HG03354 (cell line): ENCODE measurements around the gene PTMA.
"Not testable (repeated sequence)": the region's sequence is repeated elsewhere in the genome, so short reads cannot be mapped to it uniquely, and the experiment has no call there.

Experiments used
- ATAC-seq: cut with Tn5 transposase; IDR thresholded peaks from one replicate; pipeline ENCODE4 v1.9.1; 2021; ENCODE audit warnings: mild to moderate bottlenecking; ENCODE audit not compliant: unreplicated experiment, poor library complexity, severe bottlenecking

The PTMA gene

DNA sequence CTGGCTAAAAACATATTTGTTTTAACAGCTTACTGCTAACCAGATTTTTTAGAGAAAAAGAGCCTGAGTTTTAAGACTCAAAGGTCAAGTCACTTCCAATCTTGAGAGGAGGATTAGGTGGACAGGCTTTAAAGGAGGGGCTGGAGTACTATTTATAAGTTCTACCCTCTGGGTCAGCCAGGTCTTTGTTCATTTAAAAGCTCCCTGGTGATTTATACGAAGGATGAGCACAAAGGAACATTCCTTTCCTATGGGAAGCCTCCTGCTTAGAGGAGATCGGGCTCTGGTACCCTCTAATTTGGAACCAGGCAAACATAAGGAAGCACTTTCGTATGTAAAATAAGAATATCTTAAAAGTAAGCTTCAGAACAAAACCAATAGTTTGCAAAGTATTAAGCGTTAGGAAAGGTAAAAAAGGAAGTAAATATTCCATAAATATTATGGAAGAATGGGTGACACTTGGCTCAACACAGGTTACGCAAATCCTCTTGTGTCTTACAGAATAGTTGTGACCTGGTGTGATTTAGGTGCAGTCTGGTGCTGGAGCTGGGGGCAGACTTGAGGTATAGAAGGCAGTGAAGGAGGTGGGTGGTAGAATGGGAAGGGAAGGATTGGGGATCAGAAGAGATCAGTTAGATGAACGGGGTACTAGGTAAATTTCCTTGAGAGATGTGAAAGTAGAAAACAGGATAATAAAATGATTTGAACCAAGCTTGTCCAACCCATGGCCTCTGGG is 37.1 kb downstream of the PTMA start:
- ATAC-seq = no peak

DNA sequence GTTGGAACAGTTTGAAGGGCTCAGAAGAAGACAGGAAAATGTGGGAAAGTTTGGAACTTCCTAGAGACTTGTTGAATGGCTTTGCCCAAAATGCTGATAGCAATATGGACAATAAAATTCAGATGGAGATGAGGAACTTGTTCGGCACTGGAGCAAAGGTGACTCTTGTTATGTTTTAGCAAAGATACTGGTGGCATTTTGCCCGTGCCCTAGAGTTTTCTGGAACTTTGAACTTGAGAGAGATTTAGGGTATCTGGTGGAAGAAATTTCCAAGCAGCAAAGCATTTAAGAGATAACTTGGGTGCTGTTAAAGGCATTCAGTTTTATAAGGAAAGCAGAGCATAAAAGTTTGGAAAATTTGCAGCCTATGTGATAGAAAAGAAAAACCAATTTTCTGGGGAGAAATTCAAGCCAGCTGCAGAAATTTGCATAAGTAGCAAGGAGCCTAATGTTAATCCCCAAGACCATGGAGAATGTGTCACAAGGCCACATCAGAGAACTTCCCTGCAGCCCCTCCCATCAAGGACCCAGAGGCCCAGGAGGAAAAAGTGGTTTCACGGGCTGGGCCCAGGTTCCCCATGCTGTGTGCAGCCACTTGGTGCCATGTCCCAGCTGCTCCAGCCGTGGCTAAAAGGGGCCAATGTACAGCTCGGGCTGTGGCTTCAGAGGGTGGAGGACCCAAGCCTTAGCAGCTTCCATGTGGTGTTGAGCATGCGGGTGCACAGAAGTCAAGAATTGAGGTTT is 40.0 kb downstream of the PTMA start:
- ATAC-seq = not testable (repeated sequence)

DNA sequence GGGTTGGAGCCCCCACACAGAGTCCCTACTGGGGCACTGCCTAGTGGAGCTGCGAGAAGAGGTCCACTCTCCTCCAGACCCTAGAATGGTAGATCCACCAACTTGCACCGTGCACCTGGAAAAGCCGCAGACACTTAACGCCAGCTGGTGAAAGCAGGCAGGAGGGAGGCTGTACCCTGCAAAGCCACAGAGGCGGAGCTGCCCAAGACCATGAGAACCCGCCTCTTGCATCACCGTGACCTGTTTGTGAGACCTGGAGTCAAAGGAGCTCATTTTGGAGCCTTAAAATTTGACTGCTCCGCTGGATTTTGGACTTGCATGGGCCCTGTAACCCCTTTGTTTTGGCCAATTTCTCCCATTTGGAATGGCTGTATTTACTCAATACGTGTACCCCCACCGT is 40.7 kb downstream of the PTMA start:
- ATAC-seq = not testable (repeated sequence)

DNA sequence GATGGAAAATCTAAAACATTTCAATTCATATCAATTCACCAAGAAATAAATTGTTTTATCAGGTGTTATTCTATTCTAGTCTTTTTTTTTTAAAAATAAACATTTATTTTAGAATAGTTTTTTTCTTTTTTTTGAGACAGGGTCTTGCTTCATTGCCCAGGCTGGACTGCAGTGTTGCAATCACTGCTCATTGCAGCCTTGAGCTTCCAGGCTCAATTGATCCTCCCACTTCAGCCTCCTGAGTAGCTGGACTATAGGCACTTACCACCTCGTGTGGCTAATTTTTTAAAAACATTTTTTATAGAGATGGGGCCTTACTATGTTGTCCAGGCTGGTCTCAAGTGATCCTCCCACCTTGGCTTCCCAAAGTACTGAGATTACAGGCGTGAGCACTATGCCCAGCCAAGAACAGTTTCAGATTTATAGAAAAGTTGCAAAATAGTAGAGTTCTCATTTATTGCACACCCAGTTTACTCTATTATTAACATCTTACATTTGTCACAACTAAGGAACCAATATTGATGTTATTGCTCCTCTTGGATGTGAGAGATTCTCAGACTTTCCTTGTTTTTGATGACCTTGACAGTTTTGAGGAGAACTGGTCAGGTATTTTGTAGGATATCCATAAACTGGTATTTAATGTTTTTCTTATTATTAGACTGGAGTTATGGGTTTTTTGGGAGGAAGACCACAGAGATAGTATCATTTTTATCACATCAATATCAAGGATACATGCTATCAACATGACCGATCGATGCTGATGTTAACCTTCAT is 42.9 kb downstream of the PTMA start:
- no peak for ATAC-seq

DNA sequence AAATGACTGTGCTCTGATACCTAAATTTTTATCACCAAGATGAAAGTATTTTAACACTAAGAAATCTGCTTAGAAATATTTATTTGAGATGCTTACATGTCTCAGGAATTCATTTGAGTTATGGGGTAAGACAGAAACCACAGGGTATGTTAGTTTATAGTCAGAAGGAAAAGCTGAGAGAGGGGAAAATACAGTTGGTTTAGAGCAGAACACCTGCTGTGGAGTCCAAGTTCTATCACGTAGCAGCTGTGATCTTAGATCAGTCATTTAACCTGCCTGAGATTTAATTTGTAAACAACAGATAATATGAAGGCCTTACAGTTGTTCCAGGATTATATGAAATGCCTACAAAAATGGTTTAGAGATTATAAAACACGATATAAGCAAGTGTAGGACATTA is 43.7 kb downstream of the PTMA start:
- ATAC-seq = no peak

DNA sequence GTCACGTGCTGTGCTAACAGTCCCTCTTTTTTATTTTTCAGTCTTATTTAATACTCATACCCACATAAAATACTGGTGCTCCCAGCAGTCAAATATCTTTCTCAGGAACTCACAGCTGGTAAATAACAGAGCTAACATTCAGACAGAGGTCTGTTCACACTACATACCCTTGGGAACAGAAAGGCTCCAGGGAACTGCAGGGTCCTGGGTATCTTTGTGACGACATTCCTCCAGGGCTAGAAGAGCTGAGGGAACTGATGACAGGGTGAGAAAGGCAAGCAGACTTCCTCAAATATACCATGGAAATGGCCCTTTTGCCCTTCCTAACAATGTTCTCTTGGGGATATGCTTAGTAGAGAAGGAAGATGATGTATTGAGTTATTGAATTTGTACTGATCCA is 53.4 kb downstream of the PTMA start:
- no peak for ATAC-seq
